Central memory CD4-positive, alpha-beta T cell (primary cell): ENCODE results near the gene FAM53B.

ENCODE experiments used
- DNase-seq: peaks from one replicate; pipeline ENCODE4 v3.0.0; 2022

Gene FAM53B

DNA sequence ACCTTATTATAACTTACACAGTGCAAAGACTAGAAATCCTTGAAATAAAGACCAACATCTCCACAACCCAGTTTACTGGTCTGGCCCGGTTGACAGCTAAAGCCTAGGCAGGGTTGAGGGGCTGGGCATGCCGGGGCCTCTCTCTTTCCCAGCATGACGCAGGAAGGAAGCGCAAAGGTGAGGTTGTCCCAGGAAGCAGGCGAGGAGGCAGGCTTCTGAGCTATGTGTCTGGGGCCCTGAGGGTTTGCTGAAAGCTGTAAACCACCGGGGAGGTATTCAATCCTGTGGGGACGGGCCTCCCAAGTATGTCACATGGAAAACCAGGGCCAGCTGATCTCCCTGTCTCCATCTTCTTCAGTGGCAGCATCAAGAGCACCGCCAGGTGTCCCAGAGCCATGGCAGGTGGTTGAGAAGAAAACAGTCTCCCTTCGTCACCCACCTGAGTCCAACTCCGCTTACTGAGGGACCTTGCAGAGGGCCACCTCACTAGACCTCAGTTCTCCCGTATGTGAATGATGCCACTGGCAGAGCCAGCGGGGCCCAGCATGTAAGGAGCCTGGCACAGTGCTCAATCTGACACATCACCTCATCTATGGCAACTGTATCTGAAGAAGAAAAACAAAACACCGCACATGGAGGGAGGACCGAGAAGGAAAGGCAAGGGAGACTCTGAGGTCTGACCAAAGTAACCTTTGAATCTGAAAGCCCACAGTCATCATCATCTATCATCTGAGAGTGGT, 49.5 kb downstream of the FAM53B start:
- no peak for DNase-seq

DNA sequence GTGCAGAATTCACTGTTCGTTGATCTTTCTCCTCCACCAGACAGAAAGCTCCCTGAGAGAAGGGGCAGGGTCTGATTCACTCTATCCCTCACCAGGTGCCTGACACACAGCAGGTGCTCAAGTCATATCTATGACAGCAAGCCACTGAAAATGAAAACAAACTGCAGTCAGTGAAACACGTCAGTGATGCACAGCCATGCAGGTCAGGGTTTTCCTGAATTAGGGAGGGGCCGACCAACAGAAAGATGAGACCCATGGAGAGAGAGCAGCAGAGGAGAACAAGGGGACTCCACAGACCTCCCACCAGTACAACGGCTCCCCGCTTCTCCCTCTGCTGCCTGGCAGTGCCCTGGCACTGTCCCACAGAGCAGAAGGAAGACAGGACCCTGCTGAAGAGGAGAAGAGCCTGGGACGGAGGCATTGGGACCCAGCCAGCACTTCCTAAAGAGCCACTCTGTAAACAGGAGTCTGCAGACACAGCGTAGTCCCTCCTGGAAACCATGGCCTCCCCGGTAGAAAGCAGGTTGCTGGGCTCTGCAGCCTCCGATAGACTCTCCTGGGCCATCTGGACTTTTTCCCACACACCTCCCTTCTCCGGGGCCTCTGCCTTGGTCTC, 50.3 kb downstream of the FAM53B start:
- DNase-seq, result no peak

DNA sequence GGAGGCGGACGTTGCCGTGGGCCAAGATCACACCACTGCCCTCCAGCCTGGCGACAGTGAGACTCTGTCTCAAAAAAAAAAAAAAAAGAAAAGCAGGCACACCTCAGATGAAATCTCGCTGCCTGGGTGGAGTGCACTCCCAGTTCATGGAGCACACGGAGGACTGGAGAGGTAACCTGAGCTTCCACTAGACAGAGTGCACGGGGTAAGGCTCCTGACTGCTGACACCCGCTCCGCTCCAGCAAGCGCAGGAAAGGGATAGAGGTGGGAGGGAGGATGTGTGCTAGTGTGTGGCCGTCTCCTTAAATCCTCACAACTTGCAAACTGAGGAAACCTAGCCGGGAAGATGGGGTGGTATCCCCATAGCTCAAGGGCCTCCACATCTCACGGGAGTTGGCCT, 50.8 kb downstream of the FAM53B start:
- no peak for DNase-seq

DNA sequence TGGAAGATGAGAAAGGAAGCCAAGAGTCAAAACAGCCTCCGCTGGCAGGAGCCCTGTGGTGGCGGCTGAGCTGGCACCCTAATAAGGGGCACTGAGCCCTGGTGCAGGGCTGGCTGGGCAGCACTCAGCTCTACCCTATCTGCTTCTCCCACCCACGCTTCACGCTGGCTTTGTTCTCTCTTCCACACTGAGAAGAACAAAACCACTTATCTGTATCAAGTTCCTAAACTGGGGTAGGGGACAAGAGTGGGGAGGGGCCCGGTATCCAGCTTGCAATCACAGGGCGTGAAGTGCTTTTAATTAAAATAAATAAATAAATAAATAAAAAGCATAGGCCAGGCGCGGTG, 52.1 kb downstream of the FAM53B start:
- DNase-seq, result no peak

DNA sequence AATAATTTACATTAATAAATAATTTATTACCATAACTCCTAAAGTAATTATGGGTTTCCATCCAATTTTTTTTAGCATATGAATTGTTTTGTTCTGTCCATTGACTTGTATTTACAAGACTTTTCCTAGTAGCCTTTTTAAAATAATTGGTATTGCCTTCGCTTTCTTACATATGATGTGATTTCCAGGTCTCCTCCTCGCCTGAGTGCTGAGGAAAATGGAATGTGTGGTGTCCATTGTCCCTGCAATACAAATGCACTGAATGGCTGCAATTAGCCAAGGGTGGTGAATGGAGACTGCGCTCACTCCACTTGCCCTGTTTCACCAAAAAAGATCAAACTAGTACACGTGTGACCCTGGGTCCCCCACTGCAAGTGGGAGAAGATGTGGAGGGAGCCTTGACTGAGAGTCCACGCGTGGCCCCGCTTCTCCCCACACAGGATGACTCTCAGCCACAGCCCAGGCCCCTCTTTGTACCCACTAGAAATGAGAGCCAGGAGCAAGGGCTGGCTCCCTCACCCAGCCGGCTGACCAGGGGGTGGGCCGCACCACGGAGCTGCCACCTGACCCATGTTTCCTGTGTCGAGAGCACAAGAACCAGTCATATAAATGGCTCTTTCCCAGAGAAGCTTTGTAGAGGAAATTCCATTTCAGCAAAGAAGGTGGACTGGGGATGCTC, 52.6 kb downstream of the FAM53B start:
- no peak for DNase-seq

DNA sequence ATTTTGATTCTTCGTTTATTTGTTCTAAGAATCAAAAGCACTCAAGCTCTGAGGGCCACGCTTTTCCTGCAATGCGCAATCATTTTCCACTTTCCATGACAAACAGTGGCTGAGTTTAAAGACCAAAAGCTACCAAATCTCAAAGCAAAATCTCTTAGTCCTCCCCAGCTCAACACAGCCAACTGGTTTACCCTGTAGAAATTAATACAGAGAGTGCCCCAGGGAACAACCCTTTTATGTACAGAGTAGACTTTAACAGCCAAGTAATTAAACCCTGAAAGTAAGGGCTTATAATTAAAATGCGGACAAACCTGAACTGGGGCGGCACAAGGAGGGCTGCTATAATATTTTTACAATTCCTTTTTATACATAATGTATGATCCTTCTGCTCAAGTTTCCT, 53.2 kb downstream of the FAM53B start:
- no peak for DNase-seq

DNA sequence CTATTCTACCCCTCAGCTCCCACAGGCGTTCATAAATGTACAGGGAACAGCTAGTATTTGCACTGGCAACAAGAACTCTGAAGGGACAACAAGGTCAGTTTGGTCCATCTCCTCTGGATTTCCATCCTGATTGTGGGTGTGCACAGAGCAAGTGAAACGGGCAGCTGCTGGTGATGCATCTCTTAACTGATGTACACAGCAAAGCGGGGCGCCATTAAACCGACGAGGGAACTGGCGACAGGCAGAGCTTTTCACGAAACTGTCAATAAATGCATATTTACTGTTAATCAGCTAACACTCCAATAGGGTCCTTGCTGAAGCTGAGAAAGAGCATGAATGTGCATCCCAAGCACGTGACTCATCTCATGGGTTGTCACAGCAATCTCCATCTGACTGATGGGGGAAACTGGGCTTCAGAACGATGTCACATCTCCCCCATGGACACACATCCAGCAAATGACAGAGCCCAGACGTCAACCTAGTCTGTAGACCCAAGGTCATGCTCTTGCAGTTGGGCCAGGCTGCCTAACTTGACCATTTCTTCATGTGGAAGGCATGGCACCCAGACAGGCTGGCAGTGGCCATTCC, 54.2 kb downstream of the FAM53B start:
- no peak for DNase-seq

DNA sequence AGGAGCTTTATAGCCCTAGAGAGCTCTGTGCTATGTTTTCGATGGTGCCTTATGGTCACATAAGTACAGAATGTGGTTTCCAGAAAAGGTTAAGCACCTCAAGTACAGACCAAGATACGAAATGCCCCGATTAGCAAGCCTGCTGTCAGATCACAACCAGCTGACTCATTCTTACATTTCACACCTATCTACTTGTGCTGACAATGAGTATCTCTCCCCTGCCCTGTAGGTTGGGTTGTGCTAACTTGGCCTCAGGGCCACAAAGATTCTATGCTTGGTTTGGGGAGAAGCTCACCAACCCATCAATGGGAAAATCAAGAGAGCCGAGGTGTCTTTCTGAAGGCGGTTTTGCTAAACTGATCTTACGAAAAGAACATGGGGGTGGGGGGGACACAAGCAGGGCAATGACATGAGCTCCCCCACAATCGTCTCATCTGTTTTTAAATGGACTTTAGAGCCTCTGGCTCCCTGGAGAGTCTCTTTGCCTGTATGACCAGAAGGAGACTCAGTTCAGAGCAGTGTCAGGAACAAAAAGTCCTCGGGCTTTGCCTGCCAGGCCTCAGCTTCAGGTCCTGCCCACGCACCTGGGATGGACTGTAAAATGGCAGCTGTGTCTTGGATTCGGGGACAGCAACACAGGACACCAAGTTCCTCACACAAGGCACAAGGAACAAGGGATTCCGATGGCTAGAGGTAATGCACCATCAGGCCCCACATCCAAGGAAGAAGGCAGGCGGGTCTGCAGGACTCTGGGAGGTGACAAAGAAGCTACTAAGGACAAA, 55.1 kb downstream of the FAM53B start:
- peak; percentile 42 for DNase-seq

DNA sequence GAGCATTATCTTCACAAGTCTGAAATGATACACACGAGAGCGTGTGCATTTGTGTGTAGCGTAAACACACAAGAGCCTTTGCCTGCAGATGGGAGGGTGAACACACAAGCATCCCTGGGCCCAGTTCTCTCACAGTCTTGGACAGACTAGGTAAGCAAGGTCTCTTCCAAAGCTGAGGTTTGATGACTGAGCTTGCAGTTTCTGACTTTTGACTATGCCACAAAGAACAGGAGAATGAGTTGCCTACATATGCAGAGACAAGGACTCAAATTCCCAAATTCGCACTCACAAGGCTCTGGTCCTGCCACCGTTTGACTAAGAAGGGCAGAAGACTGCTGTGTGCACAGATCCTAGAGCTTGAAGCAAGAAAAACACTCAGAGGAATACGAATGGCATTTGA, 55.8 kb downstream of the FAM53B start:
- no peak for DNase-seq

DNA sequence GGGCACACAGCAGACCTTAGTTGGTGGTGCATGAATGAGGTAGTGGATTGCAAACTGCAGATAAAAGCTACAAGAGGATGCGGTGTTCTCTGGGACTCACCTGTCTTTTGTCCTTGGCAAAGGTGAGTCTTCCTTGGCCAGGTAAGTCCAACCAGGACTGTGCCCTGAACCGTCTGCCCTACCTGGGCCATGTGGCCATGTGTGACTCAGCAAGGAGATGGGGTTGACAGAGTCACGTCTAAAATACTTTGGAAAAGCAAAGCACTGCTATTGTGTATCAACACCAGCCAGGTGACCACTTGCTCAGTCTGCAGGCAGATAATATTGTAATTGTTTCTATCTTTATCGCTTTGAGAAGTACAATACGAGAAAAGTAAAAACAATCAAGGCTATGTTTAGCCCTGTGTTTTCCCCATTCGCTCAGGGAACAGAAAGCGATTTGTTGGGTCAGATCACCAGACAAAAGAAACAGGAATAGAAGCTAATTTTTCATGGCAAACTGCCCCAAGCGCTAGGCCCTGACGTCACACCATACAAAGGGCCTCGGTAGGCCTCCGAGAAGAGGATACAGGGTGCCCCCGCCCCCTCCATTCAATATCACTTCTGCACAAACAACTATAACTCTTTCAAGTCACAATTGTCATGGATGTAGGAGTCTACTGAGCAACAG, 57.3 kb downstream of the FAM53B start:
- DNase-seq, result no peak

DNA sequence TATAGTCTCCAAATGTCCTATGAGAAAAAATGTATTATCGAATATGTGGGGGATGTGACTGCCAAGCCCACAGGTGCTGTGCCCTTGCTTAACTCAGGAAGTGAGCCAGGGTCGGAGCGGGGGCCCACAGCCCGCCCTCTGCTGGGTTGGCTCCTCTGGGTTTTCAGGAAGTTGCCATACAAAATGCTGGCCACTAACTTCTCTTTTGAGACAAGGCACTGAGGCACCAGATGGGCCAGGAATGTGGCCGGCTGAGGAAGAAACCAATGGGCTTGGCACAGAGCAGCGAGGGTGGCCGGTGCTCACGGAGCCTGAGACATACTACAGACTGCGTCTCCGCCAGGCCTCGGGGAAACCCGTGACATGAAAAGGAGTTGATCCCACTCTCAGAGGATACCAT, 58.9 kb downstream of the FAM53B start:
- DNase-seq, result no peak

DNA sequence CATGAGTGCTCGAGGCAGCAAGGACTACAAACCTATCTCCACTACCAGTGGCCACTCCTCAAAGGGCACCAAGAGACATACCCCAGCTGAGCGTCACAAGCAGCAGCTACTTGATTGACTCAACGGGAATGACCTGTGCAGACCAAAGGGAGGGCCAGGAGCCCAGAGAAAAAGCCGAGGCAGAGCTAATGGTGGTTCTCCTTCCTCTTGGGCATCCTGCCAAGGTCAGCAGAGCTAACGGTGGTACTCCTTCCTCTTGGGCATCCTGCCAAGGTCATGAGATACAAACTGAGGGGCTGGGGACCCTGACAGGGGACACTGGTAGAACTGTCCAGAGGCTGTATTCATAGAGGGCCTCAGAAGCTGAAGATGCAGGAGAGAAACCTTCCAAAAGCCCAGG, 60.4 kb downstream of the FAM53B start:
- no peak for DNase-seq

DNA sequence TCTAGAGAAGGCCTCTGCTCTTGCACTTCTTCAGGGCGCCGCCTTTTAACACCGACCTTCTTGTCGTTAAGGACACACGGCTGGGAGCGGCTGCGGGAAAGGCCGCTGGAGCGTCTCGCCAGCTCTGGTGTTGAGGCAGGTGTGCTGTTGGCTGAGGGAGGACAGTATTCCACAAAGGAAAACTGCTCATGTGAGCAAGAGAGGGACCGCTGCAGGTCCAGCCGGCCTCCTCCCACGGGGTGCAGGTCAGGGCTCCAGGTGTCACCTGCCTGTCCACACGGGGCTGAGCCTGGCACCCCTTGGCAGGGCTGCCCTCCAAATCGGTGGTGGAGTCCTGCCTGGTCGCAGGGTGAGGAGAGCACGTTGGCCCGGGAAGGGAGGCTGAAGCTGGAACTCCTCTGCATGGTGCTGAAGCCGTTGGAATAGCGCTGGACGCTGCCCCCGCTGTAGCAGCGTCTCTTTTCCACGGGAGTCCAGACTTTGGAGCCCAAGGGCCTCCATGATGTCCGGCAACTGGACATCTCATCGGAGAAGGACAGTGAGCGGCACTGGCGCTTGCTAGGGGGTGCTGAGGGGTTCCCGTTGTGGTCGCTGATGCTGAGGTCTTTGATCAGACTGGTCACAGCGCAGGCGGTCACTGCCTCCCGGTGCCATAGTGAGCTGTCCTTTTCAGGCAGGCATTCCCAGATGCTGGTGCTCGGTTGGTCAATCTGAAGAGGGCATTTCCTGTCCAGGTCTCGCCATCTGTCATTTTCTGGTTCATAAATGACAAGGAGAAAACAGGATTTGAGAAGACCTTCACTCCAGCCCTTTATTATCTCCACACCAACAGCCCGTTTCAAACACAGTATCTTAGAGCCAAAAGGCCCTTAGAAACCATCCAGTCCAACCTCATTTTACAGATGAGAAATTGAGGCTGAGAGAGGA, 62.3 kb downstream of the FAM53B start:
- DNase-seq, result no peak

DNA sequence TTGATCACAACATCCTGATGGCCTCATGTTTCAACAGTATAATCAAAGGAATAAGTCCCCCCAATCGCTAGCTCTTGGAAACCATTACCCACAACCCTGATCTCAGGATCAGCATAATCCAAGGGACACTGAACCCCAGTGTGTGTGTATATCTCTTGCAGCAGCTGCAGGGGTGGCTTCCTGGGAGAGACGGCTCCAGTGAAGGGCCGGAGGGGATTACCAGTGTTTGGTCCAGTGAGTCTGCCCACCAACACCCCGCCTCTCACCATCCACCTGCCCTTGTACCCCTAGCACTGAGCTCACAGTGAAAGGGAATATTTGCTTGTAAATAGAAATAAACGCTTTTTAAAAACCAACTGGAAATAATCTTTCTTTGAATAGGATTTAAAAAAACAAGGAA, 63.1 kb downstream of the FAM53B start:
- DNase-seq, result no peak

DNA sequence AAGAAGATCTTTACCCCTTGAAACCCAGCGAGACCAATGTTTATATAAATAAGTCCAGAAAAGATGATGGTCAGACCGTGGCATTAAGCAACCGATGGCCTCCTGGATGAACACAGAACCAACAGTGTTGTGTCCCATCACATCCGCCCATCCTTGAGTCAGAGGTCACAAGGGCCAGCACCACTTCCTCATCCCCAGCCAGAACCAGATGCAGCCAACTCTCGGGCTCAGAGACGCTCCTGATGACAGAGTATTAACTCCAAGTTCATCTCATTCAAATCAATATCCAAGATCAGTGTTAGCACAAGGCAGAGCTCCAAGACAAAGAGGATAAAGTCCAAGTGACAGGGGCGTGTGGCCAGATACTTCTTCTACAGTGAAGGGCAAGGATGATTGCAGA, 63.5 kb downstream of the FAM53B start:
- DNase-seq, result no peak

DNA sequence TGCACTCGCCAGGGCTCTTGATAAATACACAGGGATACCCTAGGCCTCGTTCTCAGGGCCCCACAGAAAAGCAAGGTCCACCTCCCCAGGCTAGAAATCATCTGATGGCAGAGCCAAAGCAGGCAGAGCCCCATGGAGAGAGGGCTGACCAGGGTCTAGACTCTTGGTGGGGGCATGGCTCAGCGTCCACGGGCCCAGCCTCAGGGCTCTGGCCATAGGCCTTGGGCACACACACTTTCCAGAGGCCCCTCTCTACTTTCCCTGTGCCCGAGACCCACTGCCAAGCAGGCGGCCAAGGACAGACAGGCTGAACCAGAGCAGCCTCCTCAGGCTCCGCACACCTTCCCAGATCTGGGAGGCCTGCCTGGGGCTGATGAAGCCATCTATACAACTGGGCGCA, 64.8 kb downstream of the FAM53B start:
- DNase-seq, result no peak

DNA sequence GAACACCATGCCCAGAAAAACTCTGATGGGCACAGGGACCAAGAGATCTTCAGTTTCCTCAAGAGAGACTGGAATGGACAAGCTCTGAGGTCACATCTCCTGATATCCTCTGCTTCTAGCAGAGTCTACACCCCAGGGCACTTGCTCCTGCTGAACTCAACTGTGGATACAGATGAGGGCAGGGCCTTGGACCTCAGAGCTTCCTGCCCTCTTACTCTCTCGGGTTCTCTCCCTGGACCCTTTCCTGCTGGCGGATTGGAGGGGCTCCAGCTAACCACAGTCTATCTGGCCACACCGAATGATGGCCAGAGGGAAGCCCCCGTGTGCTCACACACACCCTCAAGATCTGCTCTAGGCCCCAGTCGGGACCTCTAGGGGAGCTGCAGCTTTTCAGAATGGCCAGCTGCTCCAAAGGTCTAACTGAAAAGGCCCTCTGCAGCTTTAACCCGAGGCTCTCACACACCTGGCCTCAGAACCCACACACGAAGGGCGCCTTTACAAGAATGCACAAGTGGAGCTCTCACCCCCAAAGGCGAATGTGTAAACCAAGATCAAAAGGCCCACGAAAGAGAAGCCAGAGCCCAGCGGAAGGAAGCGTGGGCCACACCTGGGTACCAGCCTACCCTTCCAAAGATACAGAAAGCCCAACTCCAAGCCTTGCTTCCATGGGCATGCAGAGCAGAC, 65.5 kb downstream of the FAM53B start:
- peak; percentile 74 for DNase-seq

DNA sequence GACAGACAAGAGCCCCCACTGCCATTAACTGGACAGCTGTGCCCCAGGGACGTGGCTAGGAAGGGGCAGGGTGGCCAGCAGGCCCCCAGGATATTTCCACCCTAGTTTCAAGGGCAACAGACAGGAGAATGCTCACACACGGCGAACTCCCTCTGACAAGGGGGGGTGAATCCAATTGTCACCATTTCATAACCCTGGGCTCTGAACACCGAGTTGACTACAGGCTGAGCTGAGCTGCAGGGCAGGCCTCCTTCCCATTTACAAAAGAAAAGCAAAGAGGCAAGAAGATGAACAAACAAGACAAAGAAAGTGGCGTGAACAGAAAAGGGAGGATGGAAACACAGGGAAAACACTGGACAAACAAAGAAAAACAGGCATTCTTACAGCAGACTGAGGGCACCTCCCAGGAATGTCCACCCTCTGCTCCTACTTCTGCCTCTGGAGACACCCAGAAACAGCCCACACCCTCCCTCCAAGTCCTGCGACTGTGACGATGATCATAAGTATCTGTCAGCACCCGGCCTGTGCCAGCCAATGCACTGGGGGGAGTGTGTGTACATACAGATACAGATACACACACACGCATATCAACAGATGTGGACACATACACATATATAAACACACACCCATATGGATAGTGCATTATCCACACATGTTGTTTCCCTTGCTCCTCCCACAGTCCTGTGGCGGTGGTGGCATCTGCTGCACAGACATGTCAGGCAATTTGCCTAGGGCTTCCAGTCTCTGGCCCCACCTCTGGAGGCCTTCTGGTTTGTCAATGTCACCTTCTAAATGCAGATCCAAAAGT, 66.2 kb downstream of the FAM53B start:
- no peak for DNase-seq

DNA sequence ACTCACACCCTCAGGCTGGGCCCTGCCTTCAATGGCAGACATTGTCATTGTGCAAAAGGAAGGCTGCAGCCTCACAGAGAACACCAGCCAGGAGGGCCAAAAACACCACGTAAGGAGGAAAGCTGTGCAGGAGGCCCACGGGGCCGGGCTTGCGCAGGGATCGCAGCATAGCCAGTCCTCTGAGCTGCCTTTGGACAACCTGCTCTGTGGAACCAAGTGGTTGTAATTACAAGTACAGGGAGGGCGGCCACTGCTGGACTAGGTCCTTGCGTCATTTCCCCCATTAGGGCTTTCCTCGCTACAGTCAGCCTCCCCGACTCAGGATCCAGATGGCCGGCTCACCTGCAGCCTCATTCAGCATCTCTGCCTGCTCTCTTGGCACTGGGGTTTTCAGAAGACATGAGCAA, 66.9 kb downstream of the FAM53B start:
- DNase-seq, result no peak
